ENCODE data around the gene TBX1. TPM values are rescaled to one million over a fixed set of nuclear protein-coding genes. Genes with fewer than 3 reads are reported as not detected.

Gene TBX1
- total RNA-seq, 1 donor from 2014 or later = not detected

DNA sequence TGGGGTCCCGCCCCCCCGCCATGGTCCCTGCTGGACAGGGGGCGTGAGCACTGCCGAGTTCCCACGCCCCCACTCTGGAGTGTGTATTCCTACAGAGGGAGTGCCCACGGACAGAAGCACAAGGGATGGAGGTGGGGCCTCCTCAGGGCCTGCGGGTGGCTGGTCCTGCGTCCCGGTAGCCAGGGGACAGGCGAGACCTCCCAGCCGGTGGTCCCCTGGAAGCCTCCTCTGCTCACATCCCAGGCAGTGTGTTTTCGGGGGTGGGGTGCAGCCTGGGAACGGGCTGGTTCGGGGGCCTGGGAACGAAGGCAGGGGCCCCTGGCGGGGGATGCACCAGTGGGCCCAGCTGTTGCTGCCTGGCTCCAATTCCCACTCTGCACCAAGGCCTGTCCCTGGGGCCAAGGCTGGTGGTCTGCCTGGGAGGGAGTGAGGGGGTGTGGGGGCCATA, 21.1 kb upstream of the TBX1 start:
- no peak for DNase-seq (ENCODE audit: low read depth)
- TF ChIP-seq, protein P1, sequence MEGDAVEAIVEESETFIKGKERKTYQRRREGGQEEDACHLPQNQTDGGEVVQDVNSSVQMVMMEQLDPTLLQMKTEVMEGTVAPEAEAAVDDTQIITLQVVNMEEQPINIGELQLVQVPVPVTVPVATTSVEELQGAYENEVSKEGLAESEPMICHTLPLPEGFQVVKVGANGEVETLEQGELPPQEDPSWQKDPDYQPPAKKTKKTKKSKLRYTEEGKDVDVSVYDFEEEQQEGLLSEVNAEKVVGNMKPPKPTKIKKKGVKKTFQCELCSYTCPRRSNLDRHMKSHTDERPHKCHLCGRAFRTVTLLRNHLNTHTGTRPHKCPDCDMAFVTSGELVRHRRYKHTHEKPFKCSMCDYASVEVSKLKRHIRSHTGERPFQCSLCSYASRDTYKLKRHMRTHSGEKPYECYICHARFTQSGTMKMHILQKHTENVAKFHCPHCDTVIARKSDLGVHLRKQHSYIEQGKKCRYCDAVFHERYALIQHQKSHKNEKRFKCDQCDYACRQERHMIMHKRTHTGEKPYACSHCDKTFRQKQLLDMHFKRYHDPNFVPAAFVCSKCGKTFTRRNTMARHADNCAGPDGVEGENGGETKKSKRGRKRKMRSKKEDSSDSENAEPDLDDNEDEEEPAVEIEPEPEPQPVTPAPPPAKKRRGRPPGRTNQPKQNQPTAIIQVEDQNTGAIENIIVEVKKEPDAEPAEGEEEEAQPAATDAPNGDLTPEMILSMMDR (conservative IDR thresholded peaks at IDR 0.05; ENCODE audit: low read depth, low read length) = no peak
- H3K4me3 ChIP-seq (ENCODE audit: low read depth, low read length) = no peak overlapping the region

DNA sequence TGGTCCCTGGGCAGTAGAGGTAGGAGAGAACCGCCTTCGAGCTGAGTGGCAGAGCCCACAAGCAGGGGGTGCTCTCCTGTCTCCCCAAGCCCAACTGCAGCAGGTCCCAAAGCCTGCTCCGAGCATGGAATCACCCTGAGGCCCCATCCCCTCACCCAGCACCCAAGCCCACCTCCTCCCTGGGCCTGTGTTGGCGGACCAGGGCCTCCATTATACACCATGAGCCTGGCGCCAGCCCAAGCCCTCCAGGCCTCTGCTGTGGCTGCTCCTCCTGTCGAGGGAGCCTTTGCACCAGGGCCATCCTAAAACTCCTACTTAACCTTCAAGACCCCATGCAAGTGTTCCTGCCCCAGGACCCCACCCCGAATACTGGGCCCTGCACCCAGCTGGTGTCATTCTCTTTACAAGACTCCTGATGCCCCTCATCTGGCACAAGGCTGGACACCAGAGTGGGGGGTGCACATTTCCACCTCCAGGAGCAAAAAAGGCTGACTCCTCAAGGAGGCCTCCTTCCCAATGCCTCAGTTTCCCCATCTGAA, 20.6 kb upstream of the TBX1 start:
- no peak overlapping the region for H3K4me3 ChIP-seq (ENCODE audit: low read depth, low read length)
- DNase-seq (ENCODE audit: low read depth) = no peak
- TF ChIP-seq, protein P1 (conservative IDR thresholded peaks at IDR 0.05; ENCODE audit: low read depth, low read length) = no peak

DNA sequence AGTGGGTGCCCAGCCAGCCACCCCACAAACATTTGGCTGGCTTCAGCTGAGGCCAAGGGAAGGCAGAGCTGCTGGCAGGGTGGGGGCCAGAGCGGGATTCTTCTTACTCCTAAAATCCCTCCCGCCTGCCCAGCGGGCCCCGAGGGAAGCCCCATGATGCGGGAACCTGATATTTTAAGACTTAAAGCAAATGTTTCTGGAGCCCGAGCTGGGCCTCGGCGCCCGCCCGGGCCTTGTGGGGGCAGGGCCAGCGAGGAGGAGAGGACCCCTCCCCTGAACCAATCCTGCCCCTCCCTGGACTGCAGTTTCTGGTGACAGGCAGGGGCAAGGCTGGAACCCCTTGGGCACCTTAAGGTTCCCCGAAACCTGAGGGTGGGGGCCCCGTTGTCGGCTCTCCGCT, 20.0 kb upstream of the TBX1 start:
- TF ChIP-seq, protein P1 (conservative IDR thresholded peaks at IDR 0.05; ENCODE audit: low read depth, low read length) = no peak

DNA sequence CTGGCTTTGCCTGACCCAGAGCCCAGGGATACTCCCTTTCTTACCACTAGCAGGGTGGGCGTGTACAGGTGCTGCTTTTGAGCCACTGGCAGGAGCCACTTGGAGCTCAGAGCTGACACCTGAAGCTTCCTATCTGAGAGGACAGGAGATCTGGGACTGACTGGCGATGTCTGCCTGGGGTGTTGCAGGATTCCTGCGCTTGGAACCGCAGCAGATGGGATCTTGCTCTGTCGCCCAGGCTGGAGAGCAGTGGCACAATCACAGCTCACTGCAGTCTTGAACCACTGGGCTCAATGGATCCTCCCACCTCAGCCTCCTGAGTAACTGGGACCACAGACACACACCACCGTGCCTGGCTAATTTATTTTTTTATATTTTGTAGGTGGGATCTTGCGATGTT, 19.5 kb upstream of the TBX1 start:
- TF ChIP-seq, protein P1 (conservative IDR thresholded peaks at IDR 0.05; ENCODE audit: low read depth, low read length) = no peak
- no peak for DNase-seq (ENCODE audit: low read depth)
- H3K4me3 ChIP-seq (ENCODE audit: low read depth, low read length) = no peak overlapping the region

More for the DNA sequence above, 20.0 kb upstream of the TBX1 start:
- H3K4me3 ChIP-seq (ENCODE audit: low read depth, low read length) = no peak overlapping the region
- no peak for DNase-seq (ENCODE audit: low read depth)

DNA sequence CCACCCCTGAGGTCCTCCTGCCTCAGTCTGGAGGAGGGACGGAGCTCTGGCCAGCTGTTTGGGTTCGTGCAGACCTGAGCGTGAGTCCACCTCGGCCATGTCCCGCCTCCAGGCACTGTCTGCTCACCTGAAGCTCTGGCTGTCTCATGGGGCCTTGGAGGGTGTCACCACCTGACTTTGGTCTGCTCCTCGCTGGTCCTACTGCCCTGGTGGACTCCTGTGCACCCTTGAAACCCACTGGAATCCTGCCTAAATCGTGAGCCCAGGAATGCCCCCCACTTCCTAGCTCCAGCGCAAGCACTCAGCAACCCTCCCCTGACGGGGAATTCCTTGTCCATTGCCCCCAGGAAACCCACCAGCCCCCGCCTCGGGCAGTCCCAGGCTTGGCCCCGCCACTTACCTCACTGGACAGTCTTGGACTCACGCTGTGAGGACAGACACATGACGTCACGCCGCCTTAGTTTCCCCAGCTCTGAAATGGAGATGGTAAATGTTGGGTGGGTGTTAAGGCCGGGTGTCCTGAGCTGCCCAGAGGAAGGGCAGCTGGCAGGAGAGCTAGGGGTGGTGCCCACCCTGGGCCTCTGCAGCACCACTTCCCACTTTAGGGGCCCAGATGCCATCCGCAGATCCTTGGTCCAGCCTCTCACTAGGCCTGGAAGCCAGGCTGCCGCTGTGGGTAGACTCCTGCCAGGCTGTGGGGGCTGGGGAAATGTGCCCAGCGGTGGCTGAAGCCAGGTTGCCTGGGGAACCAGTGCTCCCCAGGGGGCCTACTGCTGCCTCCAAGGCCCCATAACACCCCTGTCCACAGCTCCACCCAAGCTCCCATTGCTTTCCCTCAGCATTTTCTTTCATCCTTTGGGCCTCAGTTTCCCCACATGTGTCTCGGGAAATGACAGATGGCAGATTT, 18.2 kb upstream of the TBX1 start:
- TF ChIP-seq, protein P1 (conservative IDR thresholded peaks at IDR 0.05; ENCODE audit: low read depth, low read length) = no peak
- DNase-seq (ENCODE audit: low read depth) = no peak
- H3K4me3 ChIP-seq (ENCODE audit: low read depth, low read length) = no peak overlapping the region

DNA sequence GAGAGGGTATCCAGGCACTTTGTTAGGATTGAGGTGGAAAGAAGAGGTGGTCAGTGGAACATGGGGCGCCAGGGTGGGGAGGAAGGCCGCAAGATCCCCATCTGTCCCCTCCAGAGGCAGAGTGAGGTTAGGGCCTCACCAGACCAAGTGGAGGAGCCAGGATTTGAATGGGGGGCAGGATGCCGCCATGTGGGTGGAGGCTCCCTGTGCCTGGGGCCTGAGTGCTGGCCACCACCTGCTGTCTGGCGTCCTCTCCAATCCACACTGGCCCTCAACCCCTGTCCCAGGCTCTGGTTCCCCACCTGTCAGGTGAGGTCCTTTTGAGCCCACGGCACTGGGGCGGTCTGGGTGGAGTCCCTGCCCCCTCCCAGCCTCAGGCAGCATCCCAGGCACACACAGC, 17.5 kb upstream of the TBX1 start:
- TF ChIP-seq, protein P1 (conservative IDR thresholded peaks at IDR 0.05; ENCODE audit: low read depth, low read length) = no peak
- no peak overlapping the region for H3K4me3 ChIP-seq (ENCODE audit: low read depth, low read length)
- DNase-seq (ENCODE audit: low read depth) = no peak
